ENCODE results near the gene PPEF1. TPM values are rescaled to one million over a fixed set of nuclear protein-coding genes. Genes with fewer than 3 reads are reported as not detected.

PPEF1 gene
- total RNA-seq, 1 donor from 2014 or later = 0.26 TPM

- TF ChIP-seq CTCF (IDR thresholded peaks at IDR 0.05) = no peak
- TF ChIP-seq EZH2 (IDR thresholded peaks at IDR 0.05) = no peak
- TF ChIP-seq EZH2phosphoT487 (IDR thresholded peaks at IDR 0.05) = no peak
- Histone ChIP-seq H3K9ac (no peak overlapping the region), H3K4me2 (no peak overlapping the region), H3K4me1 (no peaks in the 10 kb centered on the region), H3K27me3 (no peaks in the 10 kb centered on the region), H4K20me1 (ENCODE audit: low read depth) (no peaks in the 10 kb centered on the region), H3K4me3 (no peak overlapping the region), H3K79me2 (ENCODE audit: low read depth) (no peaks in the 10 kb centered on the region), H3K27ac (no peak overlapping the region), H3K36me3 (no peaks in the 10 kb centered on the region), H2AFZ (replicated peaks) (no peak overlapping the region), H3K9me3 (ENCODE audit: low read depth) (no peaks in the 10 kb centered on the region), H3F3A (ENCODE audit: low read depth) (no peaks in the 10 kb centered on the region)
- H3K27me3 Mint-ChIP-seq (ENCODE audit: insufficient read depth, low read depth) = peaks cover 6% of the 10 kb centered on the region
- H3K36me3 Mint-ChIP-seq = no peaks in the 10 kb centered on the region
- H3K4me1 Mint-ChIP-seq = no peaks in the 10 kb centered on the region
- H3K4me3 Mint-ChIP-seq = no peak overlapping the region
- H3K9me3 Mint-ChIP-seq = peaks cover 18% of the 10 kb centered on the region
- no peak overlapping the region for H3K27ac Mint-ChIP-seq
- DNase-seq (ENCODE audit: low spot score) = no peak
Measured at GRCh38 chrX:18714910-18715309, 7.5 kb downstream of the PPEF1 start.

- no peak overlapping the region for H3K4me2 ChIP-seq
- no peaks in the 10 kb centered on the region for H3F3A ChIP-seq (ENCODE audit: low read depth)
- Mint-ChIP-seq H3K27me3 (ENCODE audit: insufficient read depth, low read depth) (peaks cover 7% of the 10 kb centered on the region), H3K36me3 (no peaks in the 10 kb centered on the region), H3K9me3 (peaks cover 22% of the 10 kb centered on the region), H3K4me1 (peaks cover 11% of the 10 kb centered on the region), H3K27ac (no peak overlapping the region), H3K4me3 (no peak overlapping the region)
- H3K79me2 ChIP-seq (ENCODE audit: low read depth) = no peaks in the 10 kb centered on the region
- no peak overlapping the region for H3K4me3 ChIP-seq
- TF ChIP-seq EZH2 (IDR thresholded peaks at IDR 0.05) = no peak
- no peak for TF ChIP-seq EZH2phosphoT487 (IDR thresholded peaks at IDR 0.05)
- TF ChIP-seq CTCF (IDR thresholded peaks at IDR 0.05) = no peak
- no peak for DNase-seq (ENCODE audit: low spot score)
- H3K36me3 ChIP-seq = no peaks in the 10 kb centered on the region
- no peaks in the 10 kb centered on the region for H4K20me1 ChIP-seq (ENCODE audit: low read depth)
- H2AFZ ChIP-seq (replicated peaks) = no peak overlapping the region
- H3K9ac ChIP-seq = no peak overlapping the region
- no peaks in the 10 kb centered on the region for H3K4me1 ChIP-seq
- H3K9me3 ChIP-seq (ENCODE audit: low read depth) = no peaks in the 10 kb centered on the region
- H3K27ac ChIP-seq = no peak overlapping the region
- no peaks in the 10 kb centered on the region for H3K27me3 ChIP-seq
Measured at GRCh38 chrX:18719852-18720251, 12.4 kb downstream of the PPEF1 start.

GRCh38 chrX:18721683-18722499 is 14.4 kb downstream of the PPEF1 start:
- H3K4me1 Mint-ChIP-seq = peaks cover 18% of the 10 kb centered on the region

More at GRCh38 chrX:18721683-18722499, 14.4 kb downstream of the PPEF1 start:
- H3K9me3 ChIP-seq (ENCODE audit: low read depth) = no peaks in the 10 kb centered on the region
- Mint-ChIP-seq H3K4me3 (no peak overlapping the region), H3K27me3 (ENCODE audit: insufficient read depth, low read depth) (peaks cover 3% of the 10 kb centered on the region), H3K27ac (no peak overlapping the region), H3K36me3 (no peaks in the 10 kb centered on the region), H3K9me3 (peaks cover 19% of the 10 kb centered on the region)
- no peaks in the 10 kb centered on the region for H3F3A ChIP-seq (ENCODE audit: low read depth)
- no peak overlapping the region for H3K9ac ChIP-seq
- H3K27me3 ChIP-seq = no peaks in the 10 kb centered on the region
- H3K4me1 ChIP-seq = no peaks in the 10 kb centered on the region
- no peak overlapping the region for H3K4me3 ChIP-seq
- no peaks in the 10 kb centered on the region for H4K20me1 ChIP-seq (ENCODE audit: low read depth)
- H2AFZ ChIP-seq (replicated peaks) = no peak overlapping the region
- TF ChIP-seq EZH2phosphoT487 (IDR thresholded peaks at IDR 0.05) (no peak), CTCF (IDR thresholded peaks at IDR 0.05) (no peak), EZH2 (IDR thresholded peaks at IDR 0.05) (no peak)
- H3K4me2 ChIP-seq = no peak overlapping the region
- H3K36me3 ChIP-seq = no peaks in the 10 kb centered on the region
- no peaks in the 10 kb centered on the region for H3K79me2 ChIP-seq (ENCODE audit: low read depth)
- no peak for DNase-seq (ENCODE audit: low spot score)
- H3K27ac ChIP-seq = no peak overlapping the region

All from neural progenitor cell (in vitro differentiated cells).